Coronary artery (tissue), 2 donors: ENCODE measurements around the gene SIRT5.

Experiments
- DNase-seq: peaks from one replicate; pipeline ENCODE4 v3.0.0-alpha.2; 2017; ENCODE audit warnings: low spot score
- H3K27ac ChIP-seq, 2 donors: fragments of 200-600 bp; sonication (generic); one replicate each; pipeline ENCODE4 v1.5.1; 2016 to 2019
- H3K4me3 ChIP-seq: fragments of 200-600 bp; sonication (generic); 2 replicates; pipeline ENCODE4 v1.5.1; 2016; ENCODE audit warnings: mild to moderate bottlenecking, moderate library complexity
- CTCF ChIP-seq: fragments of 200-600 bp; sonication (generic); IDR thresholded peaks from one replicate; pipeline ENCODE4 v1.5.1; 2019; ENCODE audit warnings: antibody characterized with exemption

The SIRT5 gene

GRCh38 chr6:13553646-13554045, 20.8 kb upstream of the SIRT5 start:
- DNase-seq, result no peak
- H3K27ac ChIP-seq, result no peak overlapping the region
- no peak for TF ChIP-seq CTCF
- H3K4me3 ChIP-seq, result no peak overlapping the region

DNA sequence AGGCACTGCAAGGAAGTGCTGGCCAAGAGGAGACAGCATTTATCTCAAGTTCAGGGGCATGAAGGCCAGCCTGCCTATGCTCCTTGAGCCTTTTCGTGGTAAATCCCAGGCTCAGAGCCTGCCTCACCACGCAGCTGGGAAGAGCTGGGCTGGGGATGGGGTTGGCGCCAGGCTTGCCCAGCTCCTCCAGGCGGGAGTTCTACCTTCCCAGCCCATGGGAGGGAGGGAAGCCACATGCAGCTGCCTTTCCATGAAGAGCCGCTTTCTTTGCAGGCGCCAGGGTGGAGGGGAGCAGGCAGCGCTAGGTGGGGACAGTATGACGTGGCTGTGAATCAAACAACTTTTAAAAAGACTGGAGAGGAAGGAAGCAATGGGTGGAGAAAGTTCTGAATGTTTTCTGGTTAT, 19.5 kb upstream of the SIRT5 start:
- TF ChIP-seq CTCF, result no peak
- DNase-seq, result no peak
- Histone ChIP-seq H3K27ac (peak overlapping the region in 1 of 2 donors; percentile 50), H3K4me3 (no peak overlapping the region)

DNA sequence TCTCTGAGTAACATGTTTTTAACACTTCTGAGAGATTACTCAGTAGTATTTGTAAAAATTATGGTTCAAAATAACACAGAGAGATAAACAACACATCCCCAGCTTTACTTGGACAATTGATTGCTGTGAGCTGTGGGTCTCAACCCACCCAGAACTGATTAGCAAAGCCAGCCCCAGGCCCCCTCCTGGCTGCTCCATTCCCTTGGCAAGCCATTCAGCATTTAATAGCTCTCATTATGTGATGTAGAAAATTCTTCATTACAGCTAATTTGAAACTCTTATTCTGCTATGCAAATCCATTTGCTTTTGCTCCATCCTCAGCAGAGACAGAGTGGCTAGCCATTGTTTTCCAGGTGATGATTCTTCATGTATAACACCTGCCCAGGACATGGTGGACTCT, 16.6 kb upstream of the SIRT5 start:
- no peak for DNase-seq
- Histone ChIP-seq H3K4me3 (no peak overlapping the region), H3K27ac (no peak overlapping the region)
- no peak for TF ChIP-seq CTCF

GRCh38 chr6:13558718-13559117, 15.7 kb upstream of the SIRT5 start:
- Histone ChIP-seq H3K4me3 (no peak overlapping the region), H3K27ac (no peak overlapping the region)
- no peak for TF ChIP-seq CTCF
- no peak for DNase-seq

DNA sequence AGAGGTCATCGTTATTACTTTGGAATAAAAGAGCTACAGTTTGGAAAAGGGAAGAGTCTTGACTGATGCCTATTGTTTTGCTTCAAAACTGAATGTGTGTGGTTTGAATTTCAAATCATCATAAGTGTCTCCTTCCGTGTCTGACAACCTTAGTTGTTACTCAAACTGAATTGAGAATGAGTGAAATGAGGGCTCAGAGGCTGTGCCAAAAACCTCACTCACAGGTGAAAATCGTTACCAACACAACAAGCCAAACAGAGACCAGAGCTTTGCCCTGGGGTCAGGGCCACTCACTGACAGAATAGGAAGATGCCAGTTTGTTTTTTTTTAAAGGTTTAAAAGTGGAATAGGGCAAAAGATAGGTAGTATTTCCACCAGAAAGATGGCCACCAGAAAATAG, 15.2 kb upstream of the SIRT5 start:
- TF ChIP-seq CTCF, result no peak
- no peak overlapping the region for H3K27ac ChIP-seq
- no peak overlapping the region for H3K4me3 ChIP-seq
- no peak for DNase-seq

GRCh38 chr6:13559968-13560650, 14.3 kb upstream of the SIRT5 start:
- no peak for TF ChIP-seq CTCF
- DNase-seq, result no peak
- no peak overlapping the region for H3K4me3 ChIP-seq
- no peak overlapping the region for H3K27ac ChIP-seq

- Histone ChIP-seq H3K4me3 (no peak overlapping the region), H3K27ac (no peak overlapping the region)
- DNase-seq, result no peak
- TF ChIP-seq CTCF, result no peak
Measured at GRCh38 chr6:13560651-13561044, 13.8 kb upstream of the SIRT5 start.
